ENCODE measurements around the gene NCOA1. TPM values are rescaled to one million over a fixed set of nuclear protein-coding genes. Genes with fewer than 3 reads are reported as not detected.
"Not testable (repeated sequence)": the region's sequence is repeated elsewhere in the genome, so short reads cannot be mapped to it uniquely, and the experiment has no call there.

NCOA1 gene
- total RNA-seq, 2 experiments from 2014 or later, result 23.6 to 24.7 TPM

DNA sequence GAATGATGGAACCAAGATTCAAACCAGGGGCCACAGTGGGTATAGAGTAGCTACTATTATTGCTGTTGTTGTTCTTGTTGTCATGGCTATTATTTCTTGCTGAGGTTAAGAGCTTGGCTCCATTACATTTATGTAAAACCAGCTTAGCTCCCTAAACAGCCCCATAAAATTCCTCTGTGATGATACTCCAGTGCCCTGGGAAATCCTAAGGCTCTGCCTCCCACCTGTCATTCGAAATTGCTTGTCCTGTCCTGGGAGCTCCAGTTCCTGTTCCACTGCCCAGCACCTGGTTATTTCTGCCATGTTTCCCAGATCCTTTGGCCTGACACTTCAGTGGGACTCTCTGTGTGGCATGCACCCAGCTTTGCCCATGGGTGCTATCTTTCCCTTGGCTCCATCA lies 27.8 kb upstream of the NCOA1 start:
- no peak overlapping the region for H3K4me3 Mint-ChIP-seq
- POLR2A ChIA-PET, result no interaction called here
- DNase-seq (no peak), ATAC-seq (ENCODE audit: low read depth) (no peak)
- no peak overlapping the region for H3K27ac Mint-ChIP-seq
- H3K9me3 Mint-ChIP-seq, result no peaks in the 10 kb centered on the region
- peaks cover 4% of the 10 kb centered on the region for H3K27me3 Mint-ChIP-seq
- peaks cover 10% of the 10 kb centered on the region for H3K4me1 Mint-ChIP-seq
- no peaks in the 10 kb centered on the region for H3K36me3 Mint-ChIP-seq

DNA sequence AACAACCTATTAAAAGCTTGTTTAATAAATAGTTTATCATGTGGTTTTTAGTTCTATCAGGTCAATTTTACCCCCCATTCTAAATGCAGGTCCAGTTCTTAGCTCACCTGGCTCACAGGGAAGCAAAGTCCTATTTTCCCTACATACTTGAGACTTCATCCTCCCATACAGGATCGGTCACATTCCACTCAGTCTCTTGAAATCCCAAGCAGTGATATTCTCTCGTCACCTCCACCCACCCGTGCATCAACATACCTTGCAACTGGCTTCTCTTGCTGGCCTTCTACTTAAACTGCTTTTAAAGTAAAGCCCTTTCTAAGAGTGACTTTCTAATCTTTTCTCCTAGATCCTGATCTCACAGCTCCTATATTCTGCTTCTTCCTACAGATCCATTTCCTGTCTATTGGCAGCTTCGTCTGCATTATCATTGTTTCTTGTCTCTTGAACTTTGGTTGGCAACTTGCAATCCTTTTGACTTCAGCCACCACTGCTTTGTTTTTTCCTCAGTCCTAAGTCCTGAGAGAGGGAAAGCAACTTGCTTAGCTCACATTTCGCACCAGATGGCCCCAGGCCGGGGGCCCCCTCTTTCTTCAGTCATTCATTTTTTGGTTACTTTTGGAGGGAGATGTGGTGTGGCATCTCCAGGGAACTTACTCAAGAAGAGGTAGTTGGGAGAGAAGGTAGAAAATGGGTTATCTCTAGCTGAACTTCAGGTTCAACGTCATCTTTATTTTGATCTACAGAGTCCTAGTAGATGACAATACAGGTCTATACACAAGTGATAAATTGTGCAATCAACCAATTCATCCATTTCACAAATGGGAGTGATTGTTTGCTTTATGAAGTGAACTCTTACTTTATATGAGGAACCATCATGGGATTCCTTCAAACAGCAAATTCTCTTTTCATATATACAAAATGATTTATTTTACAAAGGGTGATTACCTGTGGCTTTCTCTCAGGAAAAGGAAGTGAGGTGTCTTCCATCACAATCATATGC lies 23.9 kb upstream of the NCOA1 start:
- H3K27ac Mint-ChIP-seq, result no peak overlapping the region
- no peak for DNase-seq
- H3K36me3 Mint-ChIP-seq, result no peaks in the 10 kb centered on the region
- peaks cover 2% of the 10 kb centered on the region for H3K27me3 Mint-ChIP-seq
- no peak overlapping the region for H3K4me3 Mint-ChIP-seq
- no peaks in the 10 kb centered on the region for H3K9me3 Mint-ChIP-seq
- no peak for ATAC-seq (ENCODE audit: low read depth)
- peaks cover 3% of the 10 kb centered on the region for H3K4me1 Mint-ChIP-seq
- POLR2A ChIA-PET, result no interaction called here

DNA sequence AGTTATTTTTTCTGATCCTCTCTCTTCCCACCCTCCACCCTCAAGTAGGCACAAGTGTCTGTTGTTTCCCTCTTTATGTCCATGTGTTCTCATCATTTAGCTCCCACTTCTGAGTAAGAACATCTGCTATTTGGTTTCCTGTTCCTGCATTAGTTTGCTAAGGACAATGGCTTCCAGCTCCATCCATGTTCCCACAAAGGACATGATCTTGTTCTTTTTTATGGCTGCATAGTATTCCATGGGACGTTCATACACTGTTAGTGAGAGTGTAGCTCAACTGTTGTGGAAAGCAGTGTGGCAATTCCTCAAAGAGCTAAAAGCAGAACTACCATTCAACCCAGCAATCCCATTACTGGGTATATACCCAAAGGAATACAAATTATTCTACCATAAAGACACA lies 22.6 kb upstream of the NCOA1 start:
- DNase-seq; POLR2A ChIA-PET; H3K27me3 Mint-ChIP-seq; H3K4me3 Mint-ChIP-seq; H3K27ac Mint-ChIP-seq; H3K36me3 Mint-ChIP-seq; ATAC-seq (ENCODE audit: low read depth); H3K4me1 Mint-ChIP-seq; H3K9me3 Mint-ChIP-seq: not testable (repeated sequence)

DNA sequence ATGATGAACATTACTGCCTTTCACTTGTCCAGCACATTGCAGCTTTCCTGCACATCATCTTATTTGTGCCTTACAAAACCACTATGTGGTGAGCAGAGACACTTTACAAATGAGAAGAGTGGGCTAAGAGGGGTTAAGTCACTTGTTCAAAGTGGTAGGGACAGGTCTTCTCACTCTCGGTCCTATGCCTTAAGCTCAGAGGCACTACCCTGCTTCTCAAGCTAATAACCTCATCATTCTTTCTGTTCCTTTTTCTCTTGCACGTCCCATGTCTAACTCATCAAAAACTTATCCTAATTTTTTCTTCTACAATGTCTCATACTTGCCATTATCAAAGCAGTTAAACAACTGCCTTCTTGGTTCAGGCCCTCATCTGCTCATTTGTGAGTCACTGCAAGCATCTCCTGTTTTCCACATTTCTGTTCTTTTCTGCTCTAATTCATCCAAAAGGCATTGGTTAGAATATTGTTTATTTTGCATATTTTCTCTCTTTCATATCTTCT lies 21.9 kb upstream of the NCOA1 start:
- H3K9me3 Mint-ChIP-seq, result no peaks in the 10 kb centered on the region

DNA sequence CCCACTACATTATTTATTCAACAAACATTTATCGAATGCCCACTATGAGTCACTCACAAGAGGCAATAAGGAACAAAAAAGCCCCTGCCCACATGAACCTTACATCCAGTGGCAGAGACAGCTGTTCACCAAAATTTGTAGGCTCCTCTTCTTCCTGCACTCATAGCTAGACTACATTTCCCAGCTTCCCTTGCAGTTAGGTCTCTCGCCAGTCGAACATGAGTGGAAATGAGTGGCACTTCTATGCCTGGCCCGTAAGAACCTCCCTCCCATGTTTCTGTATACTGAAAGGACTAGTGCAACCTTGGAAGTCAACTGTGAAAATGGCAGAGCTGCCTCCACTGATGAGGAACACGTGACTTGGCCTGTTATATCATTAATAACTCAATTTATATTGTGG lies 19.4 kb upstream of the NCOA1 start:
- DNase-seq (no peak), ATAC-seq (ENCODE audit: low read depth) (no peak)
- no peak overlapping the region for H3K4me3 Mint-ChIP-seq
- H3K27ac Mint-ChIP-seq, result no peak overlapping the region
- peaks cover 3% of the 10 kb centered on the region for H3K4me1 Mint-ChIP-seq
- POLR2A ChIA-PET, result no interaction called here
- no peaks in the 10 kb centered on the region for H3K36me3 Mint-ChIP-seq
- no peaks in the 10 kb centered on the region for H3K9me3 Mint-ChIP-seq
- H3K27me3 Mint-ChIP-seq, result peaks cover 2% of the 10 kb centered on the region

More for the DNA sequence above, 21.9 kb upstream of the NCOA1 start:
- Mint-ChIP-seq H3K4me3 (no peak overlapping the region), H3K27ac (no peak overlapping the region), H3K36me3 (no peaks in the 10 kb centered on the region), H3K27me3 (no peaks in the 10 kb centered on the region), H3K4me1 (peaks cover 3% of the 10 kb centered on the region)
- POLR2A ChIA-PET, result no interaction called here
- DNase-seq (no peak), ATAC-seq (ENCODE audit: low read depth) (no peak)

DNA sequence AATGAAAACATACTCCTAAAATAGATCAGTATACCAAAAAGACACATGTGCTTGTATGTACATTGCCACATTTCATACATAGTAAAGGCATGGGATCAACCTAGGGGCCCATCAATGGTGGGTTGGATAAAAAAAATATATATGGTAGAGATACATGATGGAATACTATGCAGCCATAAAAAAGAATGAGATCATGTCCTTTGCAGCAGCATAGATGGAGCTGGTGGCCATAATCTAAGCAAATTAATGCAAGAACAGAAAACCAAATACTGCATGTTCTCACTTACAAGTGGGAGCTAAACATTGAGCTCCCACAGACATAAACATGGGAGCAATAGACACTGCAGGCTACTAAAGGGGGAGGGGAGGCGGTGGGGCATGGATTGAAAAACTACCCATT lies 18.6 kb upstream of the NCOA1 start:
- no peak for DNase-seq
- no peaks in the 10 kb centered on the region for H3K9me3 Mint-ChIP-seq

DNA sequence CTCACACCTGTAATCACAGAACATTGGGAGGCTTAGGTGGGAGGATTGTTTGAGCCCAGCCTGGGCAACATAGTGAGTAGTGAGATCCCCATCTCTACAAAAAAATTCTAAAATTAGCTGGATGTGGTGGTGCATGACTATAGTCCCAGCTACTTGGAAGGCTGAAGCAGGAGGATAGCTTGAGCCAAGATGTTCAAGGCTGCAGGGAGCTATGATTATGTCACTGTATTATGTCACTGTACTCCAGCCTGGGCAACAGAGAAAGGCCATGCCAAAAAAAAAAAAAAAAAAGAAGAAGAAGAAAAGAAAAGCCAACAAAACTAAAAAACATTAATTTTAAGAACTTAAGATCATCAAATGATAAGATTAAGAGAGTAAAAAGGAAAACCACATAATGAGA lies 17.4 kb upstream of the NCOA1 start:
- POLR2A ChIA-PET, result no interaction called here

More for the DNA sequence above, 18.6 kb upstream of the NCOA1 start:
- H3K4me3 Mint-ChIP-seq, result no peak overlapping the region
- no peak for ATAC-seq (ENCODE audit: low read depth)
- H3K27ac Mint-ChIP-seq, result no peak overlapping the region
- POLR2A ChIA-PET, result no interaction called here
- H3K27me3 Mint-ChIP-seq, result peaks cover 2% of the 10 kb centered on the region
- H3K36me3 Mint-ChIP-seq, result no peaks in the 10 kb centered on the region
- peaks cover 3% of the 10 kb centered on the region for H3K4me1 Mint-ChIP-seq

DNA sequence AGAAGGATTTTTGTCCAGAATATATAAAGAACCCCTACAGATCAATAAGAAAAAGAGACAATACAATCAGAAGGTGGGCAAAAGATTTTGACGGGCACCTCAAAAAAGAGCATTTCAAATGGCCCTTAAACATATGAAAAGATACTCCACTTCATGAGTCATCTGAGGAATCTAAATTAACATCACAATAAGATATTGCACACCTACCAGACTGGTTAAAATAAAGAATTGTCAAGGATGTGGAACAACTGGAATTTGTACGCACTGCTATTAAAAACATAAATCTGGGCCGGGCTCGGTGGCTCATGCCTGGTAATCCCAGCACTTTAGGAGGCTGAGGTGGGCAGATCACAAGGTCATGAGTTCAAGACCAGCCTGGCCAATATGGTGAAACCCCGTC lies 17.0 kb upstream of the NCOA1 start:
- Mint-ChIP-seq H3K4me3 (no peak overlapping the region), H3K4me1 (no peaks in the 10 kb centered on the region), H3K9me3 (no peaks in the 10 kb centered on the region), H3K36me3 (no peaks in the 10 kb centered on the region), H3K27me3 (peaks cover 2% of the 10 kb centered on the region), H3K27ac (no peak overlapping the region)
- no peak for DNase-seq
- POLR2A ChIA-PET, result no interaction called here
- no peak for ATAC-seq (ENCODE audit: low read depth)

More for the DNA sequence above, 17.4 kb upstream of the NCOA1 start:
- Mint-ChIP-seq H3K9me3 (no peaks in the 10 kb centered on the region), H3K4me1 (no peaks in the 10 kb centered on the region), H3K4me3 (no peak overlapping the region), H3K27me3 (peaks cover 2% of the 10 kb centered on the region), H3K36me3 (no peaks in the 10 kb centered on the region), H3K27ac (no peak overlapping the region)
- ATAC-seq (ENCODE audit: low read depth) (no peak), DNase-seq (no peak)

DNA sequence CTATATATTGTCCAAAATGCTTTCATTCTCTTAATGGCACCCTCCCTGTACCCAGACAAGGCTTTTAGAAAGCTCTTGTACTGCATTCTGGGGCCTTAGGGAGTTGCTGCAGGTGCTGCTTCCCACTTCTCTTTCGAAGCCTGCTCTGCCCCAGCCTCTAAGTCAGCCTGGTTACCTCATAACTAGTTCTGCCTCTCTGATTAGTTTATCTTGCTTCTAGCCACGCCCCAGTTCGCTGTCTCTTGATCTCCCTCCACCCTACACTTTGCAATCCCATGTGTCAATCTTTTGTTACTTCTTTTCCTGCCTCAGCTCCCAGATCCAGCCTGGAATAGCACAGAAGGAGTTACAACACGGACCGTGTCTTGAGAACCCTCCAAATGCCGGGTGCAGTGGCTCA lies 13.8 kb upstream of the NCOA1 start:
- peaks cover 4% of the 10 kb centered on the region for H3K9me3 Mint-ChIP-seq
- peaks cover 2% of the 10 kb centered on the region for H3K27me3 Mint-ChIP-seq
- peaks cover 2% of the 10 kb centered on the region for H3K36me3 Mint-ChIP-seq
- no peaks in the 10 kb centered on the region for H3K4me1 Mint-ChIP-seq
- ATAC-seq (ENCODE audit: low read depth) (no peak), DNase-seq (no peak)
- H3K4me3 Mint-ChIP-seq, result no peak overlapping the region
- H3K27ac Mint-ChIP-seq, result no peak overlapping the region
- POLR2A ChIA-PET, result no interaction called here

DNA sequence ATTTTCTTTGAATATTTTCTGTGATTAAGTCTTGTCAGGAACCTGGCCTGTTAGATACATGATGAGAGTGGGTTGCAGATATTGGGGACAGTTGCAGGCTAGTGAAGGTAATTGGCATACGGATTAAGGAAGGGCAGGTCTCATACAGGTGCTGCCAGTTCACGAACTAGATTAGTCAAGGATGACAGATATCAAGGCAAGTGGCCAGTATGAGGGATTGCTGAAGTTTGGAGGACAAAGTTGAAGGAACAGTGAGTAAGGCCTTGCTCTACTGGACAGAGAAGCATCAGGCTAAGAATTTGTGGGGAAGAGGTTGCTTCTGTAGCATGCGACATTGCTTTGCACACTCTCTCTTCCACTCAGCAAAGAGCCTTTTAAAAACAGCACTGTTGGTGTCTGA lies 12.8 kb upstream of the NCOA1 start:
- no peak for DNase-seq
- Mint-ChIP-seq H3K4me3 (no peak overlapping the region), H3K9me3 (peaks cover 4% of the 10 kb centered on the region), H3K36me3 (peaks cover 2% of the 10 kb centered on the region), H3K4me1 (no peaks in the 10 kb centered on the region), H3K27me3 (peaks cover 2% of the 10 kb centered on the region), H3K27ac (no peak overlapping the region)
- ATAC-seq (ENCODE audit: low read depth), result no peak
- POLR2A ChIA-PET, result interaction anchor here (0.6 kb wide), 1 partner anchor 28 kb away, joined by 4 read pairs; no protein-coding TSS in a partner anchor

DNA sequence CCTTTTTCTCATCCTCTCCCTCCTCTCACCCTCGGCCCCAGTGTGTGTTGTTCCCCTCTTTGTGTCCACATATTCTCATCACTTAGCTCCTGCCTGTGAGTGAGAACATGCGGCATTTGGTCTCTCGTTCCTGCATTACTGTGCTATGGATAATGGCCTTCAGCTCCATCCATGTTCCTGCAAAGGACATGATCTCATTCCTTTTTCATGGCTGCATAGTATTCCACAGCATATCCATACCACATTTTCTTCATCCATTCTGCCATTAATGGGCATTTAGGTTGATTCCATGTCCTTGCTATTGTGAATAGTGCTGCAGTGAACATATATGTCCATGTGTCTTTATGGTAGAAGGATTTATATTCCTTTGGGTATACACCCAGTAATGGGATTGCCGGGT lies 10.8 kb upstream of the NCOA1 start:
- peaks cover 8% of the 10 kb centered on the region for H3K9me3 Mint-ChIP-seq
- ATAC-seq (ENCODE audit: low read depth) (no peak), DNase-seq (no peak)
- POLR2A ChIA-PET, result no interaction called here
- peaks cover 2% of the 10 kb centered on the region for H3K27me3 Mint-ChIP-seq
- H3K4me3 Mint-ChIP-seq, result no peak overlapping the region
- H3K4me1 Mint-ChIP-seq, result no peaks in the 10 kb centered on the region
- H3K27ac Mint-ChIP-seq, result no peak overlapping the region
- H3K36me3 Mint-ChIP-seq, result peaks cover 2% of the 10 kb centered on the region

DNA sequence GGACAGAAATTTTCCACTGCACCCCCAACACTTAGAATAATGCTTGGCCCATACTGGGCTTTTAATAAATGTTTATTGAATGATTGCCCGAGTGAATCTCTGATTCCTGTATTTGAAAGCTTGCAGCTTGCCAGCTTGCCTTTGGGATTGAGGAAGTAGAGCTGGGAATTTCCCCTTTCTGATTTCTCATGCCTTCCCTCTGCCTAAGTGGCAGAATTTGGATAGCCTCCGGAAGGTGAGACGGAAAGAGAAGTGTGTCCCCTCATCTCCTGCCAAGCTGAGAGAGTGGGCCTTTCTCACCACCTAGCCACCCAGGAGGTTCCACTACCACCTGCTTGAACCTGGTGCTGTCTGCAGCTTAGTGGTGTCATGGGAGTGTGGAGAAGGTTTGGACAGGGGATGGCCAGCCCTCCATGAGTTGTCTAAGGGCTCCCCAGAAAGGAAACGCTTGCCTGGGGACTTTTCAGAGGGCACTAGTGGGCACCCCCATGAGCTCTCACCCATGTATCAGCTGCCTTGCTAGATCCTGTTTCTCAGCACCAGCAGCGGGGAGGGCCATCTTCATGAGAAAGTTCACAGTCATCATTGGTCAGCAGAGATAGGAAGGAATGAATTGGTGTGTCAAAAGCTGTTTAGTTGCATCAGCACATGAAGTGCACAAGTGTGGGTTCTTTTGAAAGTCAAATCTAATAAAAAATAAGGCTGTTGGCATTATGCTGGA lies 8.6 kb upstream of the NCOA1 start:
- no peak overlapping the region for H3K27ac Mint-ChIP-seq
- H3K9me3 Mint-ChIP-seq, result peaks cover 8% of the 10 kb centered on the region
- ATAC-seq (ENCODE audit: low read depth) (no peak), DNase-seq (no peak)
- H3K4me1 Mint-ChIP-seq, result no peaks in the 10 kb centered on the region
- H3K4me3 Mint-ChIP-seq, result no peak overlapping the region
- peaks cover 2% of the 10 kb centered on the region for H3K36me3 Mint-ChIP-seq
- H3K27me3 Mint-ChIP-seq, result no peaks in the 10 kb centered on the region
- POLR2A ChIA-PET, result no interaction called here

DNA sequence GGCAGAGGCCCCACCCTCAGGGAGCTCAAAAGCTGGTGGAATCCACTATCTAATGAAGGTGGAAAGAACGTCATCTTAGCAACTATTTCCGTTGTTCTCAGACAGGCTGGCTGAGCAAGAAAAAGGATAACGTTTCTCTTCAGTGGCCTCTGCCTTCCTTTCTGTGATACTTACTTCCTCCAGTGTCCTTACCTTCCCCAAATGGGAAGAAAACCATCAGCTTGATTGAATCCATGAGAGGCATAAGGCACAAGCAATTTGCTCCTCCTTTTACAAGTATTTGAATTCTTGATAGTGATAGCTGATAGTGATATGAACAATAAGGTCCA lies 8.1 kb upstream of the NCOA1 start:
- Mint-ChIP-seq H3K36me3 (peaks cover 2% of the 10 kb centered on the region), H3K4me3 (no peak overlapping the region)
- ATAC-seq (ENCODE audit: low read depth), result no peak

DNA sequence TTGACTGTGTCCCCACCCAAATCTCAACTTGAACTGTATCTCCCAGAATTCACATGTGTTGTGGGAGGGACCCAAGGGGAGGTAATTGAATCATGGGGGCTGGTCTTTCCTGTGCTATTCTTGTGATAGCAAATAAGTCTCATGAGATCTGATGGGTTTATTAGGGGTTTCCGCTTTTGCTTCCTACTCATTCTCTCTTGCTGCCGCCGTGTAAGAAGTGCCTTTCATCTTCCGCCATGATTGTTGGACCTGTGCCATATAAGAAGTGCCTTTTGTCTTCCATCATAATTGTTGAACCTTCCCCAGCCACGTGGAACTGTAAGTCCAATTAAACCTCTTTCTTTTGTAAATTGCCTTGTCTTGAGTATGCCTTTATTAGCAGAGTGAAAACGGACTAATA lies 6.4 kb upstream of the NCOA1 start:
- H3K4me3 Mint-ChIP-seq; H3K27ac Mint-ChIP-seq; DNase-seq; POLR2A ChIA-PET; H3K4me1 Mint-ChIP-seq; H3K9me3 Mint-ChIP-seq; ATAC-seq (ENCODE audit: low read depth); H3K36me3 Mint-ChIP-seq; H3K27me3 Mint-ChIP-seq: not testable (repeated sequence)

More for the DNA sequence above, 8.1 kb upstream of the NCOA1 start:
- DNase-seq, result no peak
- H3K27me3 Mint-ChIP-seq, result no peaks in the 10 kb centered on the region
- POLR2A ChIA-PET, result no interaction called here
- H3K4me1 Mint-ChIP-seq, result no peaks in the 10 kb centered on the region
- peaks cover 8% of the 10 kb centered on the region for H3K9me3 Mint-ChIP-seq
- H3K27ac Mint-ChIP-seq, result no peak overlapping the region

Measured in activated naive CD8-positive, alpha-beta T cell treated with anti-CD3 and anti-CD28 coated beads, Interleukin-2, amount 10 ng/mL, durations not matched to agents 7 days and 5 days (primary cell).